K562 (cell line): ENCODE measurements around the gene AIFM3. TPM values are rescaled to one million over a fixed set of nuclear protein-coding genes. Genes with fewer than 3 reads are reported as not detected.
A peak's percentile ranks its signal among the peaks of the same experiment; 100 is the strongest.

ENCODE experiments used
- EHMT2 ChIP-seq: fragments of 450-650 bp; IDR thresholded peaks from 2 replicates; pipeline ENCODE4 v1.6.1; 2018; ENCODE audit warnings: antibody characterized with exemption
- FOXM1 ChIP-seq, 2 experiments: fragments of 450-650 bp in 1 of 2; sonication (generic) in 1 of 2; formaldehyde crosslinking in 1 of 2; IDR thresholded peaks; 2 replicates each; pipeline versions ENCODE4 v1.6.1 to v1.9.0; 2017 to 2022; ENCODE audit warnings: low read depth in 2 of 2, mild to moderate bottlenecking in 2 of 2, missing genetic modification reagents in 1 of 2, moderate library complexity in 1 of 2
- LCOR ChIP-seq: sonication (generic); formaldehyde crosslinking; IDR thresholded peaks from 2 replicates; pipeline ENCODE4 v1.8.0; 2022; ENCODE audit warnings: mild to moderate bottlenecking, missing genetic modification reagents
- MAFK ChIP-seq: IDR thresholded peaks from 2 replicates; pipeline ENCODE4 v1.6.1; 2011; ENCODE audit warnings: low read length, improper control_type of control experiment
- NFYB ChIP-seq: IDR thresholded peaks from 2 replicates; pipeline ENCODE4 v1.6.1; 2011; ENCODE audit warnings: mild to moderate bottlenecking, moderate library complexity; ENCODE audit not compliant: insufficient read length; ENCODE audit errors: extremely low read depth
- NR4A1 ChIP-seq, 2 experiments: fragments of 250-450 bp in 1 of 2; fragments of 450-650 bp in 1 of 2; sonication (Bioruptor Pico) in 1 of 2; IDR thresholded peaks; 2 replicates each; pipeline versions ENCODE4 v1.4.0 to v1.6.1; 2016 to 2020; ENCODE audit warnings: mild to moderate bottlenecking in 2 of 2, missing compliant biosample characterization in 1 of 2, missing genetic modification characterization in 1 of 2, moderate library complexity in 1 of 2
- PRMT5 ChIP-seq: sonication (generic); formaldehyde crosslinking; IDR thresholded peaks from 2 replicates; pipeline ENCODE4 v1.5.0; 2020; ENCODE audit warnings: missing genetic modification reagents
- RFX7 ChIP-seq: fragments of 250-450 bp; sonication (Bioruptor Pico); IDR thresholded peaks from 2 replicates; pipeline ENCODE4 v1.5.1; 2021; ENCODE audit warnings: mild to moderate bottlenecking
- SMARCB1 ChIP-seq: IDR thresholded peaks from 2 replicates; pipeline ENCODE4 v1.6.1; 2011; ENCODE audit warnings: improper control_type of control experiment, low read depth; ENCODE audit not compliant: insufficient read length
- SRSF7 ChIP-seq: fragments of 200-400 bp; formaldehyde crosslinking; optimal IDR thresholded peaks from 2 replicates; pipeline ENCODE3; 2017; ENCODE audit warnings: mild to moderate bottlenecking, low read depth, low read length
- TAF15 ChIP-seq: fragments of 200-400 bp; formaldehyde crosslinking; IDR thresholded peaks from 2 replicates; pipeline ENCODE4 v1.6.1; 2017; ENCODE audit warnings: mild to moderate bottlenecking, low read depth, low read length, moderate library complexity
- TARDBP ChIP-seq: fragments of 450-650 bp; IDR thresholded peaks from 2 replicates; pipeline ENCODE4 v1.6.1; 2016
- TCFL5 ChIP-seq: fragments of 250-450 bp; sonication (Bioruptor Pico); conservative IDR thresholded peaks from 2 replicates; pipeline ENCODE4 v1.6.1; 2021; ENCODE audit warnings: mild to moderate bottlenecking, moderate library complexity, matching md5 sums
- ZBTB7A ChIP-seq: IDR thresholded peaks from 2 replicates; pipeline ENCODE4 v1.6.1; 2011; ENCODE audit warnings: low read depth, mild to moderate bottlenecking, low read length, moderate library complexity, borderline replicate concordance; ENCODE audit not compliant: control insufficient read depth
- ZFP1 ChIP-seq: fragments of 450-650 bp; formaldehyde crosslinking; IDR thresholded peaks from 2 replicates; pipeline ENCODE4 v1.4.0; 2020; ENCODE audit warnings: mild to moderate bottlenecking, mixed read lengths
- ZFP30 ChIP-seq: fragments of 250-450 bp; sonication (Bioruptor Pico); IDR thresholded peaks from 2 replicates; pipeline ENCODE4 v1.8.0; 2022; ENCODE audit warnings: moderate library complexity, mild to moderate bottlenecking, inconsistent platforms, borderline replicate concordance
- ZNF121 ChIP-seq: sonication (generic); formaldehyde crosslinking; conservative IDR thresholded peaks from 2 replicates; pipeline ENCODE4 v1.8.0; 2022; ENCODE audit warnings: missing genetic modification reagents
- ZNF316 ChIP-seq: fragments of 450-650 bp; IDR thresholded peaks from 2 replicates; pipeline ENCODE4 v1.6.1; 2016
- ZNF408 ChIP-seq: fragments of 250-450 bp; sonication (Bioruptor Pico); IDR thresholded peaks from 2 replicates; pipeline ENCODE4 v1.4.0; 2020; ENCODE audit warnings: low read depth, mild to moderate bottlenecking, moderate library complexity
- ZNF644 ChIP-seq: fragments of 200-800 bp; sonication (Bioruptor generic); IDR thresholded peaks from 2 replicates; pipeline ENCODE4 v1.6.1; 2016; ENCODE audit warnings: low read depth, missing genetic modification characterization, missing compliant biosample characterization
- polyA plus RNA-seq, 8 experiments: library from polyadenylated mRNA; depleted of rRNA in 4 of 8; stranded (reverse) in 5 of 8; unstranded in 3 of 8; fragments of >200 nt; fragmentation: Nextera tagmentation in 2 of 8; fragmentation: Illumina TruSeq in 1 of 8; extraction: Ambion mirVana in 2 of 8; extraction: Trizol in 1 of 8; gene quantifications; 2 replicates each; pipeline versions ENCODE4 v1.2.1 to v1.2.3, GENCODE V29; 2011 to 2014; ENCODE audit warnings: inconsistent platforms in 1 of 8, missing spikeins in 1 of 8
- total RNA-seq, 7 experiments: library from RNA; depleted of rRNA in 6 of 7; stranded (reverse); fragments of >200 nt in 6 of 7; fragmentation: Illumina TruSeq in 2 of 7; extraction: Trizol in 2 of 7; gene quantifications; 2 replicates each; pipeline versions ENCODE4 v1.2.1 to v1.2.3, GENCODE V29; 2011 to 2021; ENCODE audit warnings: low replicate concordance in 1 of 7
- TF ChIP-seq, protein P1 (sequence below): fragments of 200-800 bp; sonication (Bioruptor generic); IDR thresholded peaks from 2 replicates; pipeline ENCODE4 v1.6.1; 2017; ENCODE audit warnings: missing genetic modification characterization, missing compliant biosample characterization
- TF ChIP-seq, protein P2 (sequence below): sonication (generic); formaldehyde crosslinking; IDR thresholded peaks from 2 replicates; pipeline ENCODE4 v1.8.0; 2022; ENCODE audit warnings: missing genetic modification reagents, mild to moderate bottlenecking, borderline replicate concordance
- TF ChIP-seq, protein P3 (sequence below): sonication (generic); formaldehyde crosslinking; IDR thresholded peaks from 2 replicates; pipeline ENCODE4 v1.8.0; 2023; ENCODE audit warnings: mild to moderate bottlenecking, missing genetic modification reagents
- TF ChIP-seq, protein P4 (sequence below): fragments of 250-450 bp; sonication (Bioruptor Pico); IDR thresholded peaks from 2 replicates; pipeline ENCODE4 v1.9.0; 2021; ENCODE audit warnings: mild to moderate bottlenecking

Gene AIFM3
- total and polyA plus RNA-seq, 9 of the 15 experiments (the other 6 are each of a cell fraction or from before 2014, with no cell fraction given) = 0.03 to 0.20 (median 0.07) TPM; not detected in 1

DNA sequence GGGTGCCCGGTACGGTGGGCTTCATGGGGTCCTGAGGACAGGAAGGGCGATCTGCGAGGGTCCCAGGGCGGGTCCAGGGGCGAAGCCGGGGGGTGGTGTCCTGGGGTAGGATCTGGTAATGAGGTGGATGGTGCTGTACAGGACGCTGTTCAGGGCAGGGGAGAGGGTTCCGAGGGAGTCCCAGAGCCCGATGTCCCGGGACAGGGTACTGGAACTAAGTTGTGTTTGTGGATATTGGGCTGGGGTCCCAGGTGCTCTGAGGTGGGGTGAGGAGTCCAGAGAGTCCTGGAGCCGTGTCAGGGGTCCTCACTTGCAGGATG, 15.5 kb downstream of the AIFM3 start (continued):
- TF ChIP-seq, protein P1, sequence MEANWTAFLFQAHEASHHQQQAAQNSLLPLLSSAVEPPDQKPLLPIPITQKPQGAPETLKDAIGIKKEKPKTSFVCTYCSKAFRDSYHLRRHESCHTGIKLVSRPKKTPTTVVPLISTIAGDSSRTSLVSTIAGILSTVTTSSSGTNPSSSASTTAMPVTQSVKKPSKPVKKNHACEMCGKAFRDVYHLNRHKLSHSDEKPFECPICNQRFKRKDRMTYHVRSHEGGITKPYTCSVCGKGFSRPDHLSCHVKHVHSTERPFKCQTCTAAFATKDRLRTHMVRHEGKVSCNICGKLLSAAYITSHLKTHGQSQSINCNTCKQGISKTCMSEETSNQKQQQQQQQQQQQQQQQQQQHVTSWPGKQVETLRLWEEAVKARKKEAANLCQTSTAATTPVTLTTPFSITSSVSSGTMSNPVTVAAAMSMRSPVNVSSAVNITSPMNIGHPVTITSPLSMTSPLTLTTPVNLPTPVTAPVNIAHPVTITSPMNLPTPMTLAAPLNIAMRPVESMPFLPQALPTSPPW (CRISPR knock-in tag) = no peak
- TF ChIP-seq SMARCB1 (no peak), ZFP1 (CRISPR knock-in tag) (0 out of 2 replicates have a peak, but pooled peaks have one; percentile 40), ZNF408 (CRISPR knock-in tag) (peak; percentile 61; the same call in 1 of the 2 replicates), TARDBP (no peak), RFX7 (CRISPR knock-in tag) (no peak), ZFP30 (CRISPR knock-in tag) (no peak), ZNF316 (no peak), LCOR (CRISPR knock-in tag) (no peak), SRSF7 (no peak), PRMT5 (CRISPR knock-in tag) (no peak), NFYB (no peak), EHMT2 (no peak), FOXM1 (IDR thresholded peaks at IDR 0.05; ENCODE audit: low read depth) (no peak), FOXM1 (CRISPR knock-in tag; IDR thresholded peaks at IDR 0.05; ENCODE audit: low read depth) (no peak), TAF15 (0 out of 2 replicates have a peak, but pooled peaks have one; percentile 22), MAFK (peak; percentile 34; the same call in 1 of the 2 replicates), ZBTB7A (no peak), ZNF121 (CRISPR knock-in tag) (no peak), ZNF644 (tag) (no peak), NR4A1 (CRISPR knock-in tag; IDR thresholded peaks at IDR 0.05) (peak; percentile 33; the same call in 1 of the 2 replicates), NR4A1 (tag; IDR thresholded peaks at IDR 0.05) (no peak), TCFL5 (no peak)
- TF ChIP-seq, protein P2, sequence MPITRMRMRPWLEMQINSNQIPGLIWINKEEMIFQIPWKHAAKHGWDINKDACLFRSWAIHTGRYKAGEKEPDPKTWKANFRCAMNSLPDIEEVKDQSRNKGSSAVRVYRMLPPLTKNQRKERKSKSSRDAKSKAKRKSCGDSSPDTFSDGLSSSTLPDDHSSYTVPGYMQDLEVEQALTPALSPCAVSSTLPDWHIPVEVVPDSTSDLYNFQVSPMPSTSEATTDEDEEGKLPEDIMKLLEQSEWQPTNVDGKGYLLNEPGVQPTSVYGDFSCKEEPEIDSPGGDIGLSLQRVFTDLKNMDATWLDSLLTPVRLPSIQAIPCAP (CRISPR knock-in tag) = no peak
- TF ChIP-seq, protein P3, sequence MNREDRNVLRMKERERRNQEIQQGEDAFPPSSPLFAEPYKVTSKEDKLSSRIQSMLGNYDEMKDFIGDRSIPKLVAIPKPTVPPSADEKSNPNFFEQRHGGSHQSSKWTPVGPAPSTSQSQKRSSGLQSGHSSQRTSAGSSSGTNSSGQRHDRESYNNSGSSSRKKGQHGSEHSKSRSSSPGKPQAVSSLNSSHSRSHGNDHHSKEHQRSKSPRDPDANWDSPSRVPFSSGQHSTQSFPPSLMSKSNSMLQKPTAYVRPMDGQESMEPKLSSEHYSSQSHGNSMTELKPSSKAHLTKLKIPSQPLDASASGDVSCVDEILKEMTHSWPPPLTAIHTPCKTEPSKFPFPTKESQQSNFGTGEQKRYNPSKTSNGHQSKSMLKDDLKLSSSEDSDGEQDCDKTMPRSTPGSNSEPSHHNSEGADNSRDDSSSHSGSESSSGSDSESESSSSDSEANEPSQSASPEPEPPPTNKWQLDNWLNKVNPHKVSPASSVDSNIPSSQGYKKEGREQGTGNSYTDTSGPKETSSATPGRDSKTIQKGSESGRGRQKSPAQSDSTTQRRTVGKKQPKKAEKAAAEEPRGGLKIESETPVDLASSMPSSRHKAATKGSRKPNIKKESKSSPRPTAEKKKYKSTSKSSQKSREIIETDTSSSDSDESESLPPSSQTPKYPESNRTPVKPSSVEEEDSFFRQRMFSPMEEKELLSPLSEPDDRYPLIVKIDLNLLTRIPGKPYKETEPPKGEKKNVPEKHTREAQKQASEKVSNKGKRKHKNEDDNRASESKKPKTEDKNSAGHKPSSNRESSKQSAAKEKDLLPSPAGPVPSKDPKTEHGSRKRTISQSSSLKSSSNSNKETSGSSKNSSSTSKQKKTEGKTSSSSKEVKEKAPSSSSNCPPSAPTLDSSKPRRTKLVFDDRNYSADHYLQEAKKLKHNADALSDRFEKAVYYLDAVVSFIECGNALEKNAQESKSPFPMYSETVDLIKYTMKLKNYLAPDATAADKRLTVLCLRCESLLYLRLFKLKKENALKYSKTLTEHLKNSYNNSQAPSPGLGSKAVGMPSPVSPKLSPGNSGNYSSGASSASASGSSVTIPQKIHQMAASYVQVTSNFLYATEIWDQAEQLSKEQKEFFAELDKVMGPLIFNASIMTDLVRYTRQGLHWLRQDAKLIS (CRISPR knock-in tag) = no peak
- TF ChIP-seq, protein P4, sequence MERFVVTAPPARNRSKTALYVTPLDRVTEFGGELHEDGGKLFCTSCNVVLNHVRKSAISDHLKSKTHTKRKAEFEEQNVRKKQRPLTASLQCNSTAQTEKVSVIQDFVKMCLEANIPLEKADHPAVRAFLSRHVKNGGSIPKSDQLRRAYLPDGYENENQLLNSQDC (CRISPR knock-in tag) = 0 out of 2 replicates have a peak, but pooled peaks have one; percentile 16
